Esophagus squamous epithelium (tissue), 5 donors: ENCODE data around the gene STRAP. TPM values are rescaled to one million over a fixed set of nuclear protein-coding genes. Genes with fewer than 3 reads are reported as not detected.
"Not testable (repeated sequence)": the region's sequence is repeated elsewhere in the genome, so short reads cannot be mapped to it uniquely, and the experiment has no call there.

Experiments
- DNase-seq: peaks from one replicate; lab custom pipeline; 2025; lab: John Stamatoyannopoulos, UW
- H3K27ac ChIP-seq, 4 donors: fragments of 200-600 bp; sonication (generic); one replicate each; pipeline ENCODE4 v1.5.1; 2016 to 2019; ENCODE audit warnings: mild to moderate bottlenecking in 1 of 4
- H3K27me3 ChIP-seq, 4 donors: fragments of 200-600 bp; sonication (generic); 1 replicate in 3 of 4; 2 replicates in 1 of 4; pipeline versions ENCODE4 v1.5.1 to v1.6.0; 2017 to 2021; ENCODE audit warnings: antibody characterized with exemption in 1 of 4
- H3K36me3 ChIP-seq, 3 donors: fragments of 200-600 bp; sonication (generic); one replicate each; pipeline ENCODE4 v1.5.1; 2016 to 2019
- H3K4me1 ChIP-seq, 3 donors: fragments of 200-600 bp; sonication (generic); one replicate each; pipeline ENCODE4 v1.5.1; 2017 to 2019
- H3K4me3 ChIP-seq, 4 donors: fragments of 200-600 bp; sonication (generic); 1 replicate in 3 of 4; 2 replicates in 1 of 4; pipeline ENCODE4 v1.5.1; 2016 to 2019; ENCODE audit warnings: mild to moderate bottlenecking in 2 of 4, moderate library complexity in 1 of 4
- H3K9me3 ChIP-seq, 3 donors: fragments of 200-600 bp; sonication (generic); one replicate each; pipeline ENCODE4 v1.5.1; 2016 to 2019
- POLR2A ChIP-seq, 4 donors: fragments of 450-650 bp; IDR thresholded peaks; one replicate each; pipeline ENCODE4 v1.6.1; 2017; ENCODE audit warnings: antibody characterized with exemption in 4 of 4, mild to moderate bottlenecking in 4 of 4, moderate library complexity in 3 of 4
- WGBS, 2 donors: methylation state at CpG; one replicate each; pipeline ENCODE4 v1.1.5; 2018; 5-methylcytosine and 5-hydroxymethylcytosine counted together
- intact Hi-C: fragments of 100-400 bp; cut with DNase I; formaldehyde crosslinking; loops from one replicate; pipeline ENCODE4 v1.15.0; 2022
- total RNA-seq, 4 donors: library from RNA; depleted of rRNA; stranded (reverse); fragments of >200 nt; gene quantifications; one replicate each; pipeline ENCODE4 v1.1.0, GENCODE V29; 2016
- TF ChIP-seq, protein P1 (sequence below), 6 experiments: fragments of 450-650 bp in 4 of 6; fragments of 200-600 bp in 2 of 6; sonication (generic) in 2 of 6; IDR thresholded peaks; one replicate each; pipeline ENCODE4 v1.5.1; 2016 to 2019; ENCODE audit warnings: antibody characterized with exemption in 6 of 6, mild to moderate bottlenecking in 4 of 6, moderate library complexity in 4 of 6
- donor health status: DM: yes; HTN: yes; CAD: no.

Gene STRAP
- total RNA-seq, 4 donors from 2014 or later: 39.2 to 81.3 (median 70.0) TPM

DNA sequence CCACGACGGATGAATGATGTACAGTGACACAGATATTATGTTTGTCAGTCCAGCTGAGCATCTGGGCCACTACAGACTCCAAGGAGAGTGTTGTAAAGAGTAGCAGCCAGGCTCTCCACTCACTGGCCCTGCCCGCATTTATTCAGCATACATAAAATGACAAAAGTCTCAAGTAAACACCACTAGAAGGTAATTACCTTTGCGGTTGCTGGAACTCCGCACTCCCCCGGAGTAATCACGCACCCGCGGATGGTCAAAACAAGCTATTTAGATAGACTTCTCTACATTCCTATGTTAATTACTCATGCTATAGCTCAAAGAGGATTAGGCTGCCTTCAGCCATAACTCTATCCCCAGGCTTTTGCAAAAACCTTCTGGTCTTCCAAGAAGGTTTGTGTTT lies 18.8 kb upstream of the STRAP start:
- intact Hi-C loops: no loop called here
- Histone ChIP-seq H3K4me1 (no peaks in the 10 kb centered on the region), H3K36me3 (no peaks in the 10 kb centered on the region), H3K27me3 (no peaks in the 10 kb centered on the region), H3K4me3 (no peak overlapping the region), H3K9me3 (no peaks in the 10 kb centered on the region), H3K27ac (no peak overlapping the region)
- DNase-seq: no peak
- 63 to 75% methylated on average over 9 of the region's 9 CpGs for WGBS, 2 donors
- TF ChIP-seq POLR2A (IDR thresholded peaks at IDR 0.05): no peak
- TF ChIP-seq, protein P1, sequence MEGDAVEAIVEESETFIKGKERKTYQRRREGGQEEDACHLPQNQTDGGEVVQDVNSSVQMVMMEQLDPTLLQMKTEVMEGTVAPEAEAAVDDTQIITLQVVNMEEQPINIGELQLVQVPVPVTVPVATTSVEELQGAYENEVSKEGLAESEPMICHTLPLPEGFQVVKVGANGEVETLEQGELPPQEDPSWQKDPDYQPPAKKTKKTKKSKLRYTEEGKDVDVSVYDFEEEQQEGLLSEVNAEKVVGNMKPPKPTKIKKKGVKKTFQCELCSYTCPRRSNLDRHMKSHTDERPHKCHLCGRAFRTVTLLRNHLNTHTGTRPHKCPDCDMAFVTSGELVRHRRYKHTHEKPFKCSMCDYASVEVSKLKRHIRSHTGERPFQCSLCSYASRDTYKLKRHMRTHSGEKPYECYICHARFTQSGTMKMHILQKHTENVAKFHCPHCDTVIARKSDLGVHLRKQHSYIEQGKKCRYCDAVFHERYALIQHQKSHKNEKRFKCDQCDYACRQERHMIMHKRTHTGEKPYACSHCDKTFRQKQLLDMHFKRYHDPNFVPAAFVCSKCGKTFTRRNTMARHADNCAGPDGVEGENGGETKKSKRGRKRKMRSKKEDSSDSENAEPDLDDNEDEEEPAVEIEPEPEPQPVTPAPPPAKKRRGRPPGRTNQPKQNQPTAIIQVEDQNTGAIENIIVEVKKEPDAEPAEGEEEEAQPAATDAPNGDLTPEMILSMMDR (IDR thresholded peaks at IDR 0.05): no peak

DNA sequence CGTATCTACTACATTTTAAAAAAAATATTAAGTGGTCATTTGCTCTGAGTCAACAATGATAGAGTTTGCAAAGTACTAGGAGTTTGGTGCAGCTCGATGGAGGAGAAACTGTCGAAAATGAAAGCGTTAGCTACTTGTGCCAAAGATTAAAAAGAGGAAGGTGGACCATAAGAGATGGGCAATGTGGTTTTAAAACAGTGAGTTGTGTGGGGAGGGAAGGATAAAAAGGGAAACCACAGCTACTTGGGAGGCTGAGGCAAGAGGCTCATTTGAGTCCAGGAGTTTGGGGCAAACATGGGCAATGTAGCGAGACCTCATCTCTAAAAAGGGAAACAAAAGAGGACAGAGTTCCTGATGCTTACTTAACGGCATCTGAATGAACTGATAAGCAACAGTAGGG lies 18.2 kb upstream of the STRAP start:
- TF ChIP-seq POLR2A (IDR thresholded peaks at IDR 0.05): no peak
- TF ChIP-seq, protein P1 (IDR thresholded peaks at IDR 0.05): no peak
- Histone ChIP-seq H3K36me3 (no peaks in the 10 kb centered on the region), H3K9me3 (no peaks in the 10 kb centered on the region), H3K27me3 (no peaks in the 10 kb centered on the region), H3K4me1 (no peaks in the 10 kb centered on the region), H3K27ac (no peak overlapping the region), H3K4me3 (no peak overlapping the region)
- intact Hi-C loops: no loop called here
- DNase-seq: no peak
- WGBS, 2 donors: 71 to 74% methylated on average over 6 of the region's 6 CpGs

DNA sequence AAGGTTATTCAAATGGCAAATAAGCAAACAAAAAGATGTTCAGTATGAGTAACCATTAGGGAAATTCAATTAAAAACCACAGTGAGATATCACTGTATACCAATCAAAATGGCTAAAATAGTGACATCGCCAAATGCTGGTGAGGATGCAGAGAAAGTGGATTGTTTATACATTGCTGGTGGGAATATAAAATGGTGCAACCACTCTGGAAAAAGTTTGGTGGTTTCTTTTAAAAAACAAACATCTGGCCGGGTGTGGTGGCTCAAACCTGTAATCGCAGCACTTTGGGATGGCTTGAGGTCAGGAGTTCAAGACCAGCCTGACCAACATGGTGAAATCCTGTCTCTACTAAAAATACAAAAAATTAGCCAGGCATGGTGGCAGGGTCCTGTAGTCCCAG lies 14.0 kb upstream of the STRAP start:
- H3K4me3 ChIP-seq: no peak overlapping the region
- intact Hi-C loops: no loop called here

DNA sequence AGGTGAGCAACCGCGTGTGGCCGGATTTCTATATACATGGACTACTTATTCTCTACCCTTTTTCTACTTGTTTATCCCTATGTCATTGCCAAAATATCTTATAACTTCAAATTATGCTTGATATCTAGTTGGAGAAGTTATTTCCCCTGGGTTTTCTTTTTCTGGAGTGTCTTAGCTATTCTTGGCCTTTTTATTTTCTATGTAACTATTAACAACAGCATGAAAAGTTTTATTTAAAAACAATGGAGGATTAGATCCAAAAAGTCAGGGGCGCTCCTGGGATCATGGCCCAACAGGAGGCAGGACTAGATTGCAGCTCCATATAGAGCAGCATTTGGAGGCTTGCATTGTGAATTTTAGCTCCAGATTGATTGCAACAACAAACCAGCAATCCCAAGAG lies 8.6 kb upstream of the STRAP start:
- no peaks in the 10 kb centered on the region for H3K4me1 ChIP-seq
- intact Hi-C loops: no loop called here
- no peak for TF ChIP-seq POLR2A (IDR thresholded peaks at IDR 0.05)
- TF ChIP-seq, protein P1 (IDR thresholded peaks at IDR 0.05): no peak
- H3K36me3 ChIP-seq: no peaks in the 10 kb centered on the region
- H3K27me3 ChIP-seq: no peaks in the 10 kb centered on the region
- H3K4me3 ChIP-seq: no peak overlapping the region
- no peak overlapping the region for H3K27ac ChIP-seq
- no peak for DNase-seq
- H3K9me3 ChIP-seq: no peaks in the 10 kb centered on the region
- 80 to 96% methylated on average over 4 of the region's 4 CpGs for WGBS, 2 donors

More for the DNA sequence above, 14.0 kb upstream of the STRAP start:
- H3K9me3 ChIP-seq: no peaks in the 10 kb centered on the region
- TF ChIP-seq POLR2A (IDR thresholded peaks at IDR 0.05): no peak
- TF ChIP-seq, protein P1 (IDR thresholded peaks at IDR 0.05): no peak
- DNase-seq: no peak
- H3K36me3 ChIP-seq: no peaks in the 10 kb centered on the region
- WGBS, 2 donors: 73 to 79% methylated on average over 3 of the region's 3 CpGs
- no peaks in the 10 kb centered on the region for H3K4me1 ChIP-seq
- H3K27me3 ChIP-seq: no peaks in the 10 kb centered on the region
- no peak overlapping the region for H3K27ac ChIP-seq

DNA sequence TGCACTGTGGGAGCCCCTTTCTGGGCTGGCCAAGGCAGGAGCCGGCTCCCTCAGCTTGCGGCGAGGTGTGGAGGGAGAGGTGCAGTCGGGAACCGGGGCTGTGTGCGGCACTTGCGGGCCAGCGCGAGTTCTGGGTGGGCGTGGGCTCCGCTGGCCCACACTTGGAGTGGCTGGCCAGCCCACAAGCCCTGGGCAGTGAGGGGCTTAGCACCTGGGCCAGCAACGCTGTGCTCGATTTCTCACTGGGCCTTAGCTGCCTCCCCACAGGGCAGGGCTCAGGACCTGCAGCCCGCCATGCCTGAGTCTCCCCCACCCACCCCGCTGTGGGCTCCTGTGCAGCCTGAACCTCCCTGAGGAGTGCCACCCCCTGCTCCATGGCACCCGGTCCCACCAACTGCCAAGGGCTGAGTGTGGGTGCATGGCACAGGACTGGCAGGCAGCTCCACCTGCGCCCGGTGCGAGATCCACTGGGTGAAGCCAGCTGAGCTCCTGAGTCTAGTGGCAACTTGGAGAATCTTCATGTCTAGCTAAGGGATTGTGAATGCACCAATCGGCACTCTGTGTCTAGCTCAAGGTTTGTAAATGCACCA lies 7.5 kb upstream of the STRAP start:
- intact Hi-C loops, H3K9me3 ChIP-seq, H3K27me3 ChIP-seq, DNase-seq, H3K4me1 ChIP-seq, H3K36me3 ChIP-seq, H3K27ac ChIP-seq, H3K4me3 ChIP-seq: not testable (repeated sequence)
- WGBS, 2 donors: 87 to 100% methylated on average over 2 to 6 of the region's 20 CpGs

DNA sequence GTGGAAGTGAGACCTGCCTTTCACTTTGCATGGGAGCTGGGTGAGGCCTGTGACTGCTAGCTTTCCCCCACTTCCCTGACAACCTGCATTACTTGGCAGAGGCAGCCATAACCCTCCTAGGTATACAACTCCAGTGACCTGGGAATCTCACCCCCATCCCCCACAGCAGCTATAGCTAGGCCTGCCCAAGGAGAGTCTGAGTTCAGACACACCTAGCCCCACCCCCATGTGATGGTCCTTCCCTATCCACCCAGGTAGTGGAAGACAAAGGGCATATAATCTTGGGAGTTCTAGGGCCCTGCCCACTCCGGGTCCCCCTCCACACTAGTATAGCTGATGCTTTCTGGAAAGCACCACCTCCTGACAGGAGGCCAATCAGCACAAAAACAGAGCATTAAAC lies 6.3 kb upstream of the STRAP start:
- no peaks in the 10 kb centered on the region for H3K27me3 ChIP-seq
- TF ChIP-seq POLR2A (IDR thresholded peaks at IDR 0.05): no peak
- TF ChIP-seq, protein P1 (IDR thresholded peaks at IDR 0.05): no peak
- intact Hi-C loops: no loop called here
- no peak overlapping the region for H3K4me3 ChIP-seq
- H3K4me1 ChIP-seq: no peaks in the 10 kb centered on the region
- H3K27ac ChIP-seq: no peak overlapping the region
- H3K9me3 ChIP-seq: no peaks in the 10 kb centered on the region
- no peaks in the 10 kb centered on the region for H3K36me3 ChIP-seq
- no CpG with 5 or more reads among the region's 1 CpG for WGBS, 2 donors
- no peak for DNase-seq
